ENCODE data around the gene U2AF2. TPM values are rescaled to one million over a fixed set of nuclear protein-coding genes. Genes with fewer than 3 reads are reported as not detected.

The U2AF2 gene
- total RNA-seq, 2 donors from 2014 or later: 142 to 167 TPM

DNA sequence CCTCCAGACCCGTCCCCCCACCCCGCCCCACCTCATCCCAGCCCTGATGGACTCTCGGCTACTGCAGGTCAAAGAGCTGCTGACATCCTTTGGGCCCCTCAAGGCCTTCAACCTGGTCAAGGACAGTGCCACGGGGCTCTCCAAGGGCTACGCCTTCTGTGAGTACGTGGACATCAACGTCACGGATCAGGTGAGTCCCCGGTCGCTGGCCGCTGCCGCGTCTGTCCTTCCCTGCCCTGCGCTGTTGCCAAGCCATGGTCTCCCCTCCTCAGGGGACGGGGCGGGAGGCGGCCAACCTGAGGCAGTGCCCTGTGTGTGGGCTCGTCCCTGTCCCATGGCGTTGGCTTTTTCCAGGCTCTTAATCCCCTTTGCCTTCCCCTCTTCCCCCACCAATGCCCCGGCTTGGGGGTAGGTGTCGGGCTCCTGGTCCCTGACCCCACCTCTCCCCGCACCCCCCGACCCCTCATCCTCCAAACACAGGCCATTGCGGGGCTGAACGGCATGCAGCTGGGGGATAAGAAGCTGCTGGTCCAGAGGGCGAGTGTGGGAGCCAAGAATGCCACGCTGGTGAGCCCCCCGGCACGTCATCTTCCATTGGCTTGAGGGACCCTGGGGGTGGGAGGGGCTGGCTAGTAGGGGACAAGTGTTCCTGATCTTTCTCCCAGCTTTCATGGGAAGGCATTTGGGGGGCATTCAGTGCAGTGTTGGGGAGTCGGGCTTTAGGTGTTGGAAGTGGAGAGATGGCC lies 13.9 kb downstream of the U2AF2 start:
- intact Hi-C loops (cut with DNase I, micrococcal nuclease): no loop called here
- ATAC-seq: no peak
- DNase-seq: no peak

- DNase-seq: no peak
- intact Hi-C loops (cut with DNase I, micrococcal nuclease): no loop called here
- ATAC-seq: no peak
Observed at GRCh38 chr19:55669418-55670279, 14.8 kb downstream of the U2AF2 start.

- ATAC-seq (no peak), DNase-seq (peak in 1 of 2 donors; percentile 39)
- intact Hi-C loops (cut with DNase I, micrococcal nuclease): no loop called here
Observed at GRCh38 chr19:55670280-55671053, 15.6 kb downstream of the U2AF2 start.

DNA sequence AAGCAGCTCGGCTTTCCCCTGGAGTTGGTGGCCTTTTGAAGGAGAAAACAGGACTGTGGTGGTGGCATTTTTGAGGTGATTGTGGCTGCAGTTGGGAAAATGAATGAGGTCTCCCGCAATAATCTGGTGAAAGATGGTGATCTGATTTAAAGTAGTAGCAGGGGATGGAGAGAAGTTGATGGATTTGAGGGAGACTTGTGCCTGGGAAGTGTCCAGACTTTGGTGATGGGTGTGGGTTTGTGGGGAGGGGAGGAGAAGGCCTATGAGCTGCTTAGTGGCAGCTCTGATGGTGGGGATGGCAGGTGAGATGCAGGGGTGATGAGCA lies 16.2 kb downstream of the U2AF2 start:
- intact Hi-C loops (cut with DNase I, micrococcal nuclease): no loop called here
- no peak for ATAC-seq
- no peak for DNase-seq

- ATAC-seq (no peak), DNase-seq (no peak)
- intact Hi-C loops (cut with DNase I, micrococcal nuclease): no loop called here
Observed at GRCh38 chr19:55672418-55672817, 17.6 kb downstream of the U2AF2 start.

- DNase-seq: no peak
- ATAC-seq: no peak
- intact Hi-C loops (cut with DNase I, micrococcal nuclease): no loop called here
Observed at GRCh38 chr19:55673465-55673864, 18.6 kb downstream of the U2AF2 start.

DNA sequence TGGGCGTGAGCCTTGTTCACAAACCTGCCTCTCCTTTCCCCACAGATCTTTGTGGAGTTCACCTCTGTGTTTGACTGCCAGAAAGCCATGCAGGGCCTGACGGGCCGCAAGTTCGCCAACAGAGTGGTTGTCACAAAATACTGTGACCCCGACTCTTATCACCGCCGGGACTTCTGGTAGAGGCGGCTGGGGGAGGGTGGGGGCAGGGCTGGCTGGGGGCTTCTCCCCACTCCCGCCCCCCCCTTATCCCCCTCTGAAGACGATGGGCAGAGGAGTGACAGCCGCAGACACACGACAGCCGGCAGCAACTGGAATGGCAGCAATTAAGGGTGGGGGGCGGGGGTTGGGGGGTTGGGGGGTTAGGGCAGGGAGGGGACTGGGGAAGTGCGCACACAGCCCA lies 19.1 kb downstream of the U2AF2 start:
- DNase-seq (no peak), ATAC-seq (no peak)
- intact Hi-C loops (cut with DNase I, micrococcal nuclease): no loop called here

- ATAC-seq (no peak), DNase-seq (no peak)
- intact Hi-C loops (cut with DNase I, micrococcal nuclease): no loop called here
Observed at GRCh38 chr19:55674459-55674840, 19.6 kb downstream of the U2AF2 start.

- ATAC-seq: peak; percentile 88
- DNase-seq: peak; percentile 97 to 98
- intact Hi-C loops (cut with DNase I, micrococcal nuclease): no loop called here
Observed at GRCh38 chr19:55674841-55675660, 20.2 kb downstream of the U2AF2 start, which contains the start of gene EPN1. TSS of gene EPN1 (plus strand) at chr19:55675226. CDS start at chr19:55678628, 3,402 bp downstream.

DNA sequence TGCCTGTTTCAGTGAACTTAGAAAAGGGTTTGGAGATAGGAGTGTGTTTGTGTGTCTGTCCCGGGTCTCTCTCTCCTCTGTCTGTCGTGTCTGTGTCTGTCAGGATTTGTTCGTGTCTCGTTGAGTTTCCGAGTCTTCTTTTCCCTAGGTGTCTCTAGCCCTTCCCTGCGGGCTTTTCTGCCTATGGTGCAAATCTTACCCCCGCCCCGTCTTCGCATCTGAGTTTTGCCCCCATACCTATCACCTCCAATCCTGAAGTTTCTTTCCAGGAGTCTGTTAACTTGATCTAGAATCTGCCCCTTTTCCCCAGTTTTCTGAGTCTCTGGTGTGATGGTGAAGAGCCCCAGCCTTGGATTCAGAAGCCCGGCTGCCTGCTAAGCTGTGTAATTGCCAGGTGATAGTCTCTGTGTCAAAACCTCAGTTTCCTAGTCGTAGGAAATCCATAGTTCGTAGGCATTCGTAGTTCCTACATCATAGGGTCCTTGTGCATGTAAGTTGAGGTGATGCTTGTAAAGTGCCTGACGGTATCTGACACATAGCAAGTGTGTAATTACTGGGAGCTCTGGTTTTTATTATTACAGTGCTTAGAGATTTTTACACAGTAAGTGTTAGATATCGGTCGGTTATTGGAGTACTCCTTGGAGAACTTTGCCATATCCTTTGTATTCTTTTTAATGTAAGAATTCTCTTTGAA lies 21.0 kb downstream of the U2AF2 start:
- intact Hi-C loops (cut with DNase I, micrococcal nuclease): no loop called here
- DNase-seq: no peak
- ATAC-seq: peak; percentile 1

GRCh38 chr19:55676383-55676782 lies 21.5 kb downstream of the U2AF2 start:
- no peak for ATAC-seq
- DNase-seq: no peak
- intact Hi-C loops (cut with DNase I, micrococcal nuclease): no loop called here

- intact Hi-C loops (cut with DNase I, micrococcal nuclease): no loop called here
- DNase-seq (no peak), ATAC-seq (no peak)
Observed at GRCh38 chr19:55676889-55677505, 22.2 kb downstream of the U2AF2 start.

DNA sequence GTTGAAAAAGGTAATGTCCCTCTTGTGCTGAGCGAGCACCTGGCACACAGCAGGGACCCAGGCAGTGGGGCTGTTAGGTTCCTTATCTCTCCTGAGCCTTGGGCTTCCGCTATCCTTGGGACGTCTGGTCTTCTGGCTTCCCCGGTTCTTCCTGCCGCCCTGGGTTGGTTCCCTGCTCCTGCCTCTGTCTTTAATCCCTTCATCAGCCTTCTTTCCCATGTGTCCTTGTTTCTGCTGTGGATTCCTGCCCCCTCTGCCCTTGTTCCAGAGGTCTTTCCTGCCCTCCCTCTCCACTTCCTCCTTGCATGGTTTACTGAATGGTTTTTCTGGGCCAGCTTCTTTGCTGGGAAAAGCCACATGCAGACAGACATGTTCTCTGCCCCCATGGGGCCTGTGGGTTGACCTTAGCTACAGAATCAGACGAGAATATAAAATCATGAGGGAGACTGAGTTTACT lies 22.8 kb downstream of the U2AF2 start:
- DNase-seq (peak in 1 of 2 donors; percentile 49), ATAC-seq (peak; percentile 31)
- intact Hi-C loops (cut with DNase I, micrococcal nuclease): no loop called here

DNA sequence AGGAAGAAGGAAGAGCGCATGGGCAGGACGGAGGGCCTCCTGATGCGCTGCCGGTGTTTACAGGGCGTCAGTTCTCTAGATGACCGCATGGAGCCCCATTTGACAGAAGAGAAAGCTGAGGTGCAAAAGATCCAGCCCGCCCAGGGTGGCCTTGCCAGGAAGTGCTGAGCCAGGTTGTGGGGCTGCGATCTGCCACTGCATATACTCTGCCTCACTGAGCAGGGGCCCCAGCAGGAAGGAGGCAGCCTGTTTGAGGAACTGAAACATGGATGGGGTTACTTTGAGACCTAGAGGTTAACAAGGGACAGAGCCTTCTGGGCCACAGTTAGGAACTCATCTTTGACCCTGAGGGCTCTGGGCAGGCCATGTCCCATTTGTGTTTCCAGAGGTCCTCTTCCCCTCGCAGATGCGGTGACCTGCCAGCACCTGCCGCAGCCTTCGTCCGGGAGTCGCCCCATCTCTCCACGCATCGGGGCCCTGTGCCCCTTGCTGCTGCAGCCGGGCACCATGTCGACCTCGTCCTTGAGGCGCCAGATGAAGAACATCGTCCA lies 23.4 kb downstream of the U2AF2 start:
- ATAC-seq (peak; percentile 17), DNase-seq (peak; percentile 60 to 63)
- intact Hi-C loops (cut with DNase I, micrococcal nuclease): no loop called here

GRCh38 chr19:55679343-55680257 lies 24.8 kb downstream of the U2AF2 start:
- intact Hi-C loops (cut with DNase I, micrococcal nuclease): no loop called here
- DNase-seq (peak in 1 of 2 donors; percentile 27), ATAC-seq (no peak)
